ENCODE results near the gene MYBPHL.

MYBPHL gene

GRCh38 chr1:109252893-109253802 is 53.7 kb downstream of the MYBPHL start:
- no peak for TF ChIP-seq CTCF (IDR thresholded peaks at IDR 0.05; ENCODE audit: insufficient read depth, low read length, missing control alignments)
- ChIA-PET POLR2A (interaction anchor here (0.5 to 1.4 kb wide), 2 partner anchors 14 to 153 kb away, joined by 5 read pairs; no protein-coding TSS in a partner anchor), CTCF (interaction anchor here (1.0 to 5.6 kb wide), 11 partner anchors 10 to 279 kb away, joined by 3 to 50 read pairs (median 6); partner anchors contain the start of genes CYB561D1 and SORT1)
- H3K4me3 ChIP-seq (ENCODE audit: low read depth, low read length) = no peak overlapping the region
- no peak for DNase-seq (ENCODE audit: low read depth, low spot score)

- no peak for TF ChIP-seq CTCF (IDR thresholded peaks at IDR 0.05; ENCODE audit: insufficient read depth, low read length, missing control alignments)
- ChIA-PET POLR2A (no interaction called here), CTCF (interaction anchor here (0.9 to 5.6 kb wide), 6 partner anchors 8 to 147 kb away, joined by 3 to 50 read pairs (median 18); partner anchors contain the start of gene SORT1)
- H3K4me3 ChIP-seq (ENCODE audit: low read depth, low read length) = no peak overlapping the region
- DNase-seq (ENCODE audit: low read depth, low spot score) = no peak
Observed at GRCh38 chr1:109252167-109252892, 54.5 kb downstream of the MYBPHL start.

GRCh38 chr1:109251277-109252166 is 55.3 kb downstream of the MYBPHL start:
- H3K4me3 ChIP-seq (ENCODE audit: low read depth, low read length) = no peak overlapping the region
- CTCF ChIA-PET = interaction anchor here (0.9 to 5.3 kb wide), 6 partner anchors 9 to 281 kb away, joined by 3 to 50 read pairs (median 6); partner anchors contain the start of gene SORT1
- POLR2A ChIA-PET = no interaction called here
- no peak for DNase-seq (ENCODE audit: low read depth, low spot score)
- no peak for TF ChIP-seq CTCF (IDR thresholded peaks at IDR 0.05; ENCODE audit: insufficient read depth, low read length, missing control alignments)

GRCh38 chr1:109250454-109251276 is 56.1 kb downstream of the MYBPHL start:
- ChIA-PET POLR2A (interaction anchor here (0.6 to 1.2 kb wide), 2 partner anchors 37 to 160 kb away, joined by 3 to 5 read pairs; partner anchors contain the start of gene SARS1), CTCF (interaction anchor here (1.0 to 5.3 kb wide), 10 partner anchors 10 to 282 kb away, joined by 3 to 50 read pairs (median 4); partner anchors contain the start of gene SORT1)
- TF ChIP-seq CTCF (IDR thresholded peaks at IDR 0.05; ENCODE audit: insufficient read depth, low read length, missing control alignments) = no peak
- DNase-seq (ENCODE audit: low read depth, low spot score) = no peak
- peak overlapping the region; percentile 52; the same call in 1 of the 2 replicates for H3K4me3 ChIP-seq (ENCODE audit: low read depth, low read length)

Data from AG04449 (cell line).